Hematopoietic multipotent progenitor cell treated with erythropoietin and hydrocortisone succinate and interleukin-3 and kit ligand, for 6 days (in vitro differentiated cells): ENCODE results near the gene BST2.

Source experiments
- DNase-seq: peaks from one replicate; pipeline ENCODE4 v3.0.0-alpha.2; 2015

BST2 gene

GRCh38 chr19:17419154-17419620 lies 13.8 kb upstream of the BST2 start:
- DNase-seq, result no peak

GRCh38 chr19:17418710-17419109 lies 13.3 kb upstream of the BST2 start:
- no peak for DNase-seq

- DNase-seq, result no peak
Observed at GRCh38 chr19:17415121-17415520, 9.7 kb upstream of the BST2 start.

- no peak for DNase-seq
Observed at GRCh38 chr19:17414097-17414496, 8.7 kb upstream of the BST2 start.

- DNase-seq, result no peak
Observed at GRCh38 chr19:17411801-17412200, 6.4 kb upstream of the BST2 start.

GRCh38 chr19:17409990-17410389 lies 4.6 kb upstream of the BST2 start:
- DNase-seq, result no peak

GRCh38 chr19:17406887-17407196 lies 1.4 kb upstream of the BST2 start:
- DNase-seq, result no peak

GRCh38 chr19:17406046-17406886 lies 836 bp upstream of the BST2 start:
- peak; percentile 80 for DNase-seq

- DNase-seq, result no peak
Observed at GRCh38 chr19:17404621-17405249, 695 bp downstream of the BST2 start.

GRCh38 chr19:17404015-17404414 lies 1.4 kb downstream of the BST2 start:
- DNase-seq, result peak; percentile 21

GRCh38 chr19:17402982-17403855 lies 2.2 kb downstream of the BST2 start:
- DNase-seq, result peak; percentile 76

GRCh38 chr19:17401628-17402027 lies 3.8 kb downstream of the BST2 start:
- no peak for DNase-seq

- peak; percentile 68 for DNase-seq
Observed at GRCh38 chr19:17398902-17399527, 6.4 kb downstream of the BST2 start.

- DNase-seq, result peak; percentile 90
Observed at GRCh38 chr19:17394891-17395415, 10.5 kb downstream of the BST2 start.

- DNase-seq, result no peak
Observed at GRCh38 chr19:17393914-17394313, 11.5 kb downstream of the BST2 start, which contains the start of gene CCDC194. Gene CCDC194, minus strand, starts transcription at chr19:17394196. Its CDS starts 38 bp downstream, at chr19:17394158.

- peak; percentile 73 for DNase-seq
Observed at GRCh38 chr19:17393002-17393401, 12.4 kb downstream of the BST2 start.

- DNase-seq, result peak; percentile 50
Observed at GRCh38 chr19:17391371-17392151, 13.9 kb downstream of the BST2 start.

GRCh38 chr19:17390665-17391370 lies 14.6 kb downstream of the BST2 start:
- DNase-seq, result peak; percentile 96

- no peak for DNase-seq
Observed at GRCh38 chr19:17389957-17390664, 15.3 kb downstream of the BST2 start.

- DNase-seq, result no peak
Observed at GRCh38 chr19:17389288-17389687, 16.1 kb downstream of the BST2 start.
